Psoas muscle (tissue), 8 donors: ENCODE results near the gene CHI3L1. TPM values are rescaled to one million over a fixed set of nuclear protein-coding genes. Genes with fewer than 3 reads are reported as not detected.

Experiments used
- ATAC-seq, 4 donors: fragments of 200-7000 bp; cut with Tn5 transposase; one replicate each; pipeline ENCODE4 v1.9.1; 2020; ENCODE audit warnings: moderate library complexity in 3 of 4, mild to moderate bottlenecking in 2 of 4
- DNase-seq, 2 donors: peaks; one replicate each; pipeline ENCODE4 v3.0.0-alpha.2; 2020
- H3K27ac ChIP-seq: fragments of 200-600 bp; one replicate; pipeline ENCODE4 v1.8.0; 2022
- H3K27me3 ChIP-seq, 3 donors: fragments of 200-600 bp in 1 of 3; one replicate each; pipeline versions ENCODE4 v1.6.1 to v1.8.0; 2013 to 2022; ENCODE audit warnings: low read length in 2 of 3, mild to moderate bottlenecking in 2 of 3, moderate library complexity in 1 of 3; ENCODE audit not compliant: insufficient read depth in 3 of 3
- H3K36me3 ChIP-seq, 2 donors: fragments of 200-600 bp in 1 of 2; one replicate each; pipeline versions ENCODE4 v1.6.1 to v1.8.0; 2013 to 2022; ENCODE audit warnings: low read depth in 1 of 2, mild to moderate bottlenecking in 1 of 2, moderate library complexity in 1 of 2; ENCODE audit not compliant: insufficient read depth in 1 of 2
- H3K4me1 ChIP-seq: fragments of 200-600 bp; one replicate; pipeline ENCODE4 v1.8.0; 2022
- H3K4me3 ChIP-seq: fragments of 200-600 bp; one replicate; pipeline ENCODE4 v1.8.0; 2022; ENCODE audit warnings: mild to moderate bottlenecking
- H3K9me3 ChIP-seq: fragments of 200-600 bp; one replicate; pipeline ENCODE4 v1.8.0; 2022
- CTCF ChIP-seq: fragments of 200-600 bp; IDR thresholded peaks from one replicate; pipeline ENCODE4 v1.8.0; 2022; ENCODE audit warnings: antibody characterized with exemption
- WGBS, 3 donors: extraction: QIAGEN DNeasy Blood & Tissue Kit; methylation state at CpG; one replicate each; pipeline versions ENCODE4 v1.1.6 to v1.1.7; 2013; 5-methylcytosine and 5-hydroxymethylcytosine counted together
- intact Hi-C, 2 donors: fragments of 100-400 bp; cut with DNase I; formaldehyde crosslinking; loops; one replicate each; pipeline versions ENCODE4 v1.11.0 to v1.14.2; 2022
- polyA plus RNA-seq, 3 donors: library from polyadenylated mRNA; stranded (reverse); fragments of 200-250 nt; gene quantifications; one replicate each; pipeline ENCODE4 v1.2.3, GENCODE V29; 2013
- total RNA-seq, 4 donors: library from RNA; stranded (reverse); fragmentation: NEBNext Ultra II Directional in 2 of 4; extraction: Animal tissue kit (Norgen Biotek cat#: 25700) in 2 of 4; gene quantifications; one replicate each; pipeline versions ENCODE4 v1.2.1 to v1.2.4, GENCODE V29; 2021 to 2023
- donor health status: healthy with polysubstance abuse.
- donor health status: DM: no; HTN: no; CAD: no; lungs with moderate emphysema.
- donor health status: Bipolar disorder and iron deficiency.
- donor health status: healthy.
- donor health status: DM: yes; HTN: yes; CAD: no.
- donor health status: DM: no; HTN: no; CAD: no.
- donor health status: DM: no; HTN: no; CAD: no.
- donor health status: DM: yes; HTN: yes; CAD: no.

The CHI3L1 gene
- total and polyA plus RNA-seq, 7 donors = 1.7 to 156 (median 9.9) TPM

- Histone ChIP-seq H3K27me3 (no peaks in the 10 kb centered on the region), H3K36me3 (peaks cover 0 to 16% of the 10 kb centered on the region in 2 donors), H3K27ac (peak overlapping the region; percentile 89), H3K9me3 (no peaks in the 10 kb centered on the region), H3K4me3 (peak overlapping the region; percentile 38), H3K4me1 (peaks cover 57% of the 10 kb centered on the region)
- 48 to 53% (median 51%) methylated on average over 5 of the region's 5 CpGs for WGBS, 3 donors
- DNase-seq (peak; percentile 81 to 88), ATAC-seq (peak; percentile 70 to 77 (median 72))
- intact Hi-C loops = loop anchor here (2.0 to 5.0 kb wide), 5 partner anchors 44 to 133 kb away; partner anchors contain the start of genes ADORA1 (in 1 of the 2) and MYOG (in 1 of the 2)
- TF ChIP-seq CTCF = peak; percentile 10
Observed at GRCh38 chr1:203173566-203173965, 12.9 kb downstream of the CHI3L1 start.

GRCh38 chr1:203173011-203173555, 13.4 kb downstream of the CHI3L1 start:
- no peak for TF ChIP-seq CTCF

GRCh38 chr1:203172184-203173010, 14.1 kb downstream of the CHI3L1 start:
- H3K27me3 ChIP-seq = no peaks in the 10 kb centered on the region
- TF ChIP-seq CTCF = peak; percentile 93
- 26 to 35% (median 27%) methylated on average over 8 of the region's 8 CpGs for WGBS, 3 donors
- H3K4me3 ChIP-seq = peak overlapping the region; percentile 23
- DNase-seq = peak; percentile 74 to 91
- intact Hi-C loops = loop anchor here (1.0 to 5.0 kb wide), 6 partner anchors 45 to 133 kb away; partner anchors contain the start of genes ADORA1 (in 1 of the 2) and MYOG (in 1 of the 2)
- peaks cover 45% of the 10 kb centered on the region for H3K4me1 ChIP-seq
- no peaks in the 10 kb centered on the region for H3K9me3 ChIP-seq
- H3K27ac ChIP-seq = peak overlapping the region; percentile 89
- ATAC-seq = peak; percentile 65 to 86 (median 74)
- peaks cover 0 to 16% of the 10 kb centered on the region in 2 donors for H3K36me3 ChIP-seq

More at GRCh38 chr1:203173011-203173555, 13.4 kb downstream of the CHI3L1 start:
- H3K27ac ChIP-seq = peak overlapping the region; percentile 89
- H3K27me3 ChIP-seq = no peaks in the 10 kb centered on the region
- DNase-seq (no peak), ATAC-seq (peak in 2 of 4 donors; percentile 0 to 1)
- WGBS, 3 donors = 23 to 52% (median 39%) methylated on average over 2 of the region's 2 CpGs
- H3K4me3 ChIP-seq = peak overlapping the region; percentile 10
- peaks cover 52% of the 10 kb centered on the region for H3K4me1 ChIP-seq
- intact Hi-C loops = loop anchor here (2.0 to 5.0 kb wide), 5 partner anchors 44 to 132 kb away; partner anchors contain the start of genes ADORA1 (in 1 of the 2) and MYOG (in 1 of the 2)
- peaks cover 0 to 16% of the 10 kb centered on the region in 2 donors for H3K36me3 ChIP-seq
- no peaks in the 10 kb centered on the region for H3K9me3 ChIP-seq

GRCh38 chr1:203171341-203172183, 14.9 kb downstream of the CHI3L1 start:
- ATAC-seq (no peak), DNase-seq (no peak)
- Histone ChIP-seq H3K4me3 (no peak overlapping the region), H3K27me3 (no peaks in the 10 kb centered on the region), H3K36me3 (peaks cover 0 to 16% of the 10 kb centered on the region in 2 donors), H3K4me1 (peaks cover 37% of the 10 kb centered on the region), H3K27ac (peak overlapping the region; percentile 89), H3K9me3 (no peaks in the 10 kb centered on the region)
- intact Hi-C loops = loop anchor here (1.0 to 5.0 kb wide), 6 partner anchors 45 to 132 kb away; partner anchors contain the start of genes ADORA1 (in 1 of the 2) and MYOG (in 1 of the 2)
- no peak for TF ChIP-seq CTCF
- WGBS, 3 donors = 94 to 96% (median 96%) methylated on average over 22 of the region's 22 CpGs
